GM12873 (cell line): Measurements from ENCODE around the gene CMPK2.
A peak's percentile ranks its signal among the peaks of the same experiment; 100 is the strongest.

Source experiments
- TF ChIP-seq, protein P1 (sequence below): IDR thresholded peaks from 2 replicates; pipeline ENCODE4 v1.5.1; 2012; ENCODE audit warnings: low read depth, mild to moderate bottlenecking, moderate library complexity, low read length, control low read depth; ENCODE audit not compliant: insufficient read depth; ENCODE audit errors: missing control alignments

The CMPK2 gene

DNA sequence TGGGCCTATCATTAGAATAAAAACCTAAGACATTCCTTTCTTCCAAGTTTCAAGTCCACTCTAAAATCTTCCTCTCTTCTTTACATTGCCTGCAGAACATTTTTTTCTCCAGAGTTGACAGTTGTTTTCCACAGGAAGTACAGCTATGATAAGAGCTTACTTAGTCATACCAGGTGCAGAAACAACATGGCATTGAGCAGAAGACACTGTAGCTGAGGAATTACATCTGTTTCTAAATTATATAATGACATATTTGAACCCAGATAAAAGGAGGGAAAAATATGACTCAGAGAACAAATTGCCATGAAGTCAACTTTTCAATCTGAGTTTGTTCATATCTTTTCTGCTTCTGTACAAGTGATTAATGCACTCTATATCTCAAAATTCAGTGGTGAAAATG is 30.2 kb downstream of the CMPK2 start:
- TF ChIP-seq, protein P1, sequence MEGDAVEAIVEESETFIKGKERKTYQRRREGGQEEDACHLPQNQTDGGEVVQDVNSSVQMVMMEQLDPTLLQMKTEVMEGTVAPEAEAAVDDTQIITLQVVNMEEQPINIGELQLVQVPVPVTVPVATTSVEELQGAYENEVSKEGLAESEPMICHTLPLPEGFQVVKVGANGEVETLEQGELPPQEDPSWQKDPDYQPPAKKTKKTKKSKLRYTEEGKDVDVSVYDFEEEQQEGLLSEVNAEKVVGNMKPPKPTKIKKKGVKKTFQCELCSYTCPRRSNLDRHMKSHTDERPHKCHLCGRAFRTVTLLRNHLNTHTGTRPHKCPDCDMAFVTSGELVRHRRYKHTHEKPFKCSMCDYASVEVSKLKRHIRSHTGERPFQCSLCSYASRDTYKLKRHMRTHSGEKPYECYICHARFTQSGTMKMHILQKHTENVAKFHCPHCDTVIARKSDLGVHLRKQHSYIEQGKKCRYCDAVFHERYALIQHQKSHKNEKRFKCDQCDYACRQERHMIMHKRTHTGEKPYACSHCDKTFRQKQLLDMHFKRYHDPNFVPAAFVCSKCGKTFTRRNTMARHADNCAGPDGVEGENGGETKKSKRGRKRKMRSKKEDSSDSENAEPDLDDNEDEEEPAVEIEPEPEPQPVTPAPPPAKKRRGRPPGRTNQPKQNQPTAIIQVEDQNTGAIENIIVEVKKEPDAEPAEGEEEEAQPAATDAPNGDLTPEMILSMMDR, result no peak

DNA sequence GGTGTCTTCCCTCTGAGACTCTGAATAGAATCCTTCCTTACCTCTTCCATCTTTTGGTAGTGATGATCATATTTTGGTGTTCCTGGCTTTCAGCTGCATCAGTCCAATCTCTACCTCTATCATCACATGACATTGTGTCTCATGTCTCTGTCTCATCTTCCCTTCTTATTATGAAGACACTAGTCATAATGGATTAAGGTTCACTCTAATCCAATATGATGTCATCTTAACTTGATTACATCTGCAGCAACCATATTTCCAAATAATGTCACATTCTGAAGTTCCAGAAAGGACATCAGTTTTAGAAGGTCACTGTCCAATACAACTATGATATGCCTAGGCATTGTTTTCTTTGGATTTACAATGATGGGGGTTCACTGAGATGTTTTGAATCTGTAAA is 31.5 kb downstream of the CMPK2 start:
- TF ChIP-seq, protein P1, result no peak

DNA sequence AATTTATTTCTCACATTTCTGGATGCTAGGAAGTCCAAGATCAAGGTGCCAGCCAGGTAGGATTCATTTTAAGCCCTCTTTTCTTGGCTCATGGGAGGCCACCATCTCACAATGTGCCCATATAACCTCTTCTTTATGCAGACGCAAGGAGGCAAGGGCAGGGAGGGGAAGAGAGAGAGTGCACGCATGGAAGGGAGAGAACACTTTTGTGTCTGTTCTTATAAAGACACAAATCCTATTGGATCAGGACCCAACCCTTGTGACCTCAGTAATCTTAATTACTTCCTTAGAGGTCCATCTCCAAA is 32.5 kb downstream of the CMPK2 start:
- TF ChIP-seq, protein P1, result no peak

DNA sequence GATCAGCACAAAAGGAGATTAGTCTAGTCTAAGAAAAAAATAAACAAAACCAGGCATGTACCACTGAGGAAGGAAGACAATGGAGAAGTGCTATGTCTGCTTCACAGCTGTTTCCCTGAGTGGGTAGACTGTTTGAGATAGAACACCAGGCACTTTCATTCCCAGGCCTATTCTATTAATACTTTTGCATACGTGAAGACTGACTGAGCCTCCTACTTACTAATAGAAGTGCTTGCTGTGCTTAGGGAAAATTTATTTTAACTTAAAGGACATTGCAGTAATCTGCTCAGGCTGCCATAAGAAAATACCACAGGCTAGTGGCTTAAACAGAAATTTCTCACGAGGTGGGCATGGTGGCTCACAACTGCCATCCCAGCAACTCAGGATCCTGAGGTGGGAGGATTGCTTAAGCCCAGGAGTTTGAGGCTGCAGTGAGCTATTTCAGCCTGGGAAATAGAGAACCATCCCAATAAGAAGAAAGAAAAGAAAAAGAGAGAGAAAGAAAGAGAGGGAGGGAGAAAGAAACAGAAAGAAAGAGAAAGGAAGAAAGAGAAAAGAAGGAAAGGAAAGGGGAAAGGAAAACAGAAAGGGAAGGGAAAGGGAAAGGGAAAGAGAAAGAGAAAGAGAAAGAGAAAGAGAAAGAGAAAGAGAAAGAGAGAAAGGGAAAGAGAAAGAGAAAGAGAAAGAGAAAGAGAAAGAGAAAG is 33.0 kb downstream of the CMPK2 start:
- TF ChIP-seq, protein P1, result no peak

DNA sequence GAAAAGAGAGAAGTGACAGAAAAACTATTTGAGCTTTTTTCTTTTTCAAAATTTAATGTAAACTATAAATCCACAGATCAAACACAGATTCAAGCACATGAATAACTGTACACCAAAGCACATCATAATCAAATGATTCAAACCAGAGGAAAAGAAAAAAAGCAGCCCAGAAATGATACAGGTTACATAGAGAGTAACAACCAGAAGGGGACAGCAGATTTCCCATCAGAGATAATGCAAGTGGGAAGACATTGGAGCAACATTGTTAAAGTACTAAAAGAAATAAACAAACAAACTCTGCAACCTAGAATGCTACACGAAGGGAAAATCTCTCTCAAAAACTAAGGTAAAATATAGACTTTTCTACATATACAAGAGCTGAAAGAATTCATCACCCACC is 34.5 kb downstream of the CMPK2 start:
- TF ChIP-seq, protein P1, result no peak

DNA sequence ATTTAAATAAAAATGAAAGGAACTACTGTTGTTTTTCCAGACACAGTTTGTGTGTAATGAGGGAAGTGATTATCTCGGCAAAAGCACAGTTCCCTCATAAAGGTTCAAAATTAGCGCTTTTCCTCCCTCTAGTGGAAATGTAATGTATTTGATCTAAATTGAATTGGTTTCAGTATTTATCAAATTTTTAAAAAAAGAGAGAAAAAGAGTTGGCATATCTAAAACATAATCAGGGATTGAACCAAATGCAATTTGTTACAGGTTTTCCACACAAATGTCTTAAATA is 37.5 kb downstream of the CMPK2 start:
- TF ChIP-seq, protein P1, result peak; percentile 32

DNA sequence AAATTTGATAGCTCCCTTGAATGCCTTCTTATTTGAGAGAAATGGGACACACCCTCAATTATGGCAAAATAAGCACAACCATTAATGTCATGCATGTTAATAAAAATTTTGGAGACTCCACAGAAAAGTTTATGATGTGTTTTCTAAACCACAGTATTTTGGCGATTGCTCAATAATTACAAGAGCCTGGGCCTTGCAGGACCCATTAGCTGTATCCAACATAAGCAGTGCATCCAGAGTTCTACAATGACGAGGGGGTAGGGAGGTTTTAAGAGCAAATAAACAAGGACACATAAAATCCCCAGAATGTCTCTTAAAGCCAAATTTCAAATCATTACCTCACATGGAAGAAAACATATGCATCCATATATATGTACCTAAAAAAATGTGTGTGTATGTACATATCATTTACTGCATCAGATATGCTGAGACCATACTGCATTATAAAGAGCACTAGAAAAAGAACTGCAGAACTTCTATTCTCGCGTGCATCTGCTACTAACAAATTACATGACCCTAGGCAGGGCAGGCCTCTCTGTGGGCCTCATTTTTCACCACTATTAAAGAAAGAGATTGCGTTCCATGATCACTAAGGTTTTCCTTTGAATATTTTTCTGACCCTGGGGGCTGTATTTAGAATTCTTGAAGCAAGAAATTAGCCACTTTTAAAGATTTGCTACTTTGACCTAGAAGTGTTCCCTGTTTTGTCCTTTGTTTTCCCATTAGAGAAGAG is 38.0 kb downstream of the CMPK2 start:
- TF ChIP-seq, protein P1, result no peak
